ENCODE data around the gene RAB40C. TPM values are rescaled to one million over a fixed set of nuclear protein-coding genes. Genes with fewer than 3 reads are reported as not detected.

RAB40C gene
- total and polyA plus RNA-seq, 9 of the 15 experiments (the other 6 are each of a cell fraction or from before 2014, with no cell fraction given), result 0.17 to 23.4 (median 8.7) TPM

DNA sequence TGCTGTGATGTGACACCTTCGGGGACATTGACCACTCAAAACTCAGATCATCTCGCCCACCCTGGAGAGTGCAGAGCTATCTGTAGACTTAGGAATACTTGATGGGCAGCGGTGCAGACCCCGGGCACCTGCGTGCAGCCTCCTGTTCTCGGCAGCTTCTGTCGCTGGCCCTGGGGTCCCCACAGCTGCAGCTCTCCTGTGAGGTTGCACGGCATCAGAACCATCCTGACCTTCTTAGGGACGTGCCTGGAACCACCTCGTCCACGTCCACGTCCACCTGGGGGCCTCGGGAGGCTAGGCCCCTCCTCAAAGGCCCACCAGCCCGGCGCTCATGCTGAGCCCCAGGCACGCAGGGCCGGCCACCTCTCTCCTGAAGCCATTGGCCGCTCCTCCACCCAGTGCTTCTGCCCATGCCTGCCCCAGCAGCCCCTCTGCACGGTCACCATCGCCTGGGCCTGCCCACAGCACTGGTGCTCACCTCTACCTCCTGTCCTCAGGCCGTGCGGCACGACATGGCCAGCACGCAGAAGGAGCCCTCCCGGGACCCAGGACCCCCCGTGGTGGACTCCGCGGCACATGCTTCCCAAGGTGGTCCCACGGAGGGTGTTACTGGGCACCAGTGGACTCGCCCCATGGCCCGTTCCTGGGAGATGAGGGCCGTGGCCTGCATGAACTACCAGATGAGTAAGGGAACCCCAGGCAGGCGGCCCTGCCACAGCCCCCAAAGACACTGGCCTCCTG lies 38.6 kb downstream of the RAB40C start:
- POLR2A ChIA-PET, result interaction anchor here (0.7 to 0.9 kb wide), 6 partner anchors 38 to 405 kb away, joined by 3 to 4 read pairs (median 3); no protein-coding TSS in a partner anchor
- H3K36me3 ChIP-seq (ENCODE audit: control insufficient read depth, insufficient read depth, low read length), result peaks cover 31% of the 10 kb centered on the region; the same call in 2 of the 3 replicates
- H2AFZ ChIP-seq (ENCODE audit: low read depth, low read length), result no peak overlapping the region
- H3K9me1 ChIP-seq (ENCODE audit: control insufficient read depth, insufficient read depth, low read length), result no peaks in the 10 kb centered on the region
- H3K9me3 ChIP-seq (replicated peaks; ENCODE audit: control insufficient read depth, insufficient read depth, low read depth, low read length), result no peaks in the 10 kb centered on the region
- no peak overlapping the region for H3K27ac ChIP-seq (ENCODE audit: extremely low read depth, low read depth, low read length)
- in situ Hi-C loops (cut with MboI) (no loop called here), intact Hi-C loops (cut with micrococcal nuclease) (no loop called here)
- no TSS peak for BruUV-seq (replicated peaks)
- no peak overlapping the region for H3K4me3 ChIP-seq
- 0 out of 3 replicates have a peak, but pooled peaks cover 12% of the 10 kb centered on the region for H3K79me2 ChIP-seq (ENCODE audit: control insufficient read depth, insufficient read depth, low read length)
- H3K4me1 ChIP-seq (replicated peaks in 1 of 2; ENCODE audit: control insufficient read depth in 2 of 2, insufficient read depth in 2 of 2, low read length in 2 of 2), result peaks cover 29 to 92% of the 10 kb centered on the region in 2 experiments
- TF ChIP-seq SRSF7 (optimal IDR thresholded peaks at IDR 0.05; ENCODE audit: low read depth, low read length) (no peak), GTF2E2 (tag; IDR thresholded peaks at IDR 0.05) (no peak), POLR2G (IDR thresholded peaks at IDR 0.05; ENCODE audit: low read depth, low read length) (peak; percentile 56; the same call in 1 of the 2 replicates)
- DNase-seq (ENCODE audit: extremely low read depth in 1 of 4, low spot score in 3 of 4), result no peak
- 91% methylated on average over 30 of the region's 33 CpGs for WGBS (ENCODE audit: insufficient coverage, low coverage, missing lambda C conversion rate)
- no peak for FAIRE-seq
- H3K4me2 ChIP-seq (ENCODE audit: insufficient read depth, low read length), result no peak overlapping the region
- no peak for ATAC-seq
- no peaks in the 10 kb centered on the region for H3K27me3 ChIP-seq (ENCODE audit: control insufficient read depth in 2 of 2, insufficient read depth in 2 of 2, low read length in 2 of 2)
- no peaks in the 10 kb centered on the region for H4K20me1 ChIP-seq (replicated peaks; ENCODE audit: control insufficient read depth, insufficient read depth, low read length)
- peak overlapping the region in 1 of 2 experiments; percentile 84; a peak in 1 of 4 replicates for H3K9ac ChIP-seq (ENCODE audit: insufficient read depth in 1 of 2, low read depth in 2 of 2, low read length in 2 of 2)
- CTCF ChIA-PET (ENCODE audit: low intra/inter-chr PET ratio), result no interaction called here
